Colonic mucosa (tissue), 4 donors: Measurements from ENCODE around the gene TMEM231. TPM values are rescaled to one million over a fixed set of nuclear protein-coding genes. Genes with fewer than 3 reads are reported as not detected.
A peak's percentile ranks its signal among the peaks of the same experiment; 100 is the strongest.

ENCODE experiments used
- DNase-seq: peaks from one replicate; pipeline ENCODE4 v3.0.0-alpha.2; 2020
- H3K27ac ChIP-seq: fragments of 200-600 bp; one replicate; pipeline ENCODE4 v1.8.0; 2021
- H3K27me3 ChIP-seq: fragments of 200-600 bp; one replicate; pipeline ENCODE4 v1.8.0; 2021
- H3K36me3 ChIP-seq: fragments of 200-600 bp; one replicate; pipeline ENCODE4 v1.8.0; 2021
- H3K4me1 ChIP-seq: fragments of 200-600 bp; one replicate; pipeline ENCODE4 v1.8.0; 2021; ENCODE audit warnings: mild to moderate bottlenecking
- H3K4me3 ChIP-seq: fragments of 200-600 bp; one replicate; pipeline ENCODE4 v1.8.0; 2021
- H3K9ac ChIP-seq, 2 donors: one replicate each; pipeline ENCODE4 v1.7.0; 2013; ENCODE audit warnings: control low read depth in 2 of 2, low read depth in 2 of 2, low read length in 2 of 2
- H3K9me3 ChIP-seq: fragments of 200-600 bp; one replicate; pipeline ENCODE4 v1.8.0; 2021
- CTCF ChIP-seq: fragments of 200-600 bp; IDR thresholded peaks from one replicate; pipeline ENCODE4 v1.8.0; 2022; ENCODE audit warnings: antibody characterized with exemption, mild to moderate bottlenecking
- intact Hi-C: fragments of 100-400 bp; cut with DNase I; formaldehyde crosslinking; loops from one replicate; pipeline ENCODE4 v1.14.1; 2022
- total RNA-seq, 2 donors: library from RNA; stranded (reverse); fragmentation: NEBNext Ultra II Directional in 1 of 2; extraction: Animal tissue kit (Norgen Biotek cat#: 25700) in 1 of 2; gene quantifications; one replicate each; pipeline ENCODE4 v1.2.1, GENCODE V29; 2021
- donor health status: healthy.
- donor health status: DM: no; HTN: no; CAD: no.
- donor health status: DM: no; HTN: no; CAD: no.

The TMEM231 gene
- total RNA-seq, 2 donors from 2014 or later, result 4.7 to 6.3 TPM

- intact Hi-C loops, result no loop called here
Observed at GRCh38 chr16:75573955-75574354, 17.9 kb upstream of the TMEM231 start.

GRCh38 chr16:75572864-75573542 lies 17.0 kb upstream of the TMEM231 start:
- Histone ChIP-seq H3K27me3 (no peaks in the 10 kb centered on the region), H3K4me3 (no peak overlapping the region), H3K4me1 (peaks cover 4% of the 10 kb centered on the region), H3K9me3 (no peaks in the 10 kb centered on the region), H3K27ac (no peak overlapping the region), H3K36me3 (peaks cover 21% of the 10 kb centered on the region), H3K9ac (no peak overlapping the region)
- no peak for TF ChIP-seq CTCF
- intact Hi-C loops, result no loop called here
- DNase-seq, result no peak

More at GRCh38 chr16:75573955-75574354, 17.9 kb upstream of the TMEM231 start:
- no peak for TF ChIP-seq CTCF
- Histone ChIP-seq H3K9me3 (no peaks in the 10 kb centered on the region), H3K4me3 (no peak overlapping the region), H3K9ac (no peak overlapping the region), H3K27me3 (no peaks in the 10 kb centered on the region), H3K27ac (no peak overlapping the region), H3K36me3 (peaks cover 22% of the 10 kb centered on the region), H3K4me1 (peaks cover 4% of the 10 kb centered on the region)
- no peak for DNase-seq

- Histone ChIP-seq H3K9me3 (no peaks in the 10 kb centered on the region), H3K27ac (no peak overlapping the region), H3K27me3 (no peaks in the 10 kb centered on the region), H3K4me3 (no peak overlapping the region), H3K4me1 (peaks cover 11% of the 10 kb centered on the region), H3K36me3 (peaks cover 19% of the 10 kb centered on the region), H3K9ac (no peak overlapping the region)
- DNase-seq, result no peak
- TF ChIP-seq CTCF, result no peak
- intact Hi-C loops, result no loop called here
Observed at GRCh38 chr16:75570396-75571065, 14.5 kb upstream of the TMEM231 start.

- no peaks in the 10 kb centered on the region for H3K9me3 ChIP-seq
- no peak overlapping the region for H3K4me3 ChIP-seq
- no peak overlapping the region for H3K9ac ChIP-seq
- H3K27me3 ChIP-seq, result no peaks in the 10 kb centered on the region
- no peak for DNase-seq
- peaks cover 11% of the 10 kb centered on the region for H3K4me1 ChIP-seq
- TF ChIP-seq CTCF, result no peak
- no peak overlapping the region for H3K27ac ChIP-seq
- intact Hi-C loops, result no loop called here
- peaks cover 9% of the 10 kb centered on the region for H3K36me3 ChIP-seq
Observed at GRCh38 chr16:75567911-75568310, 11.9 kb upstream of the TMEM231 start.

- no peak for TF ChIP-seq CTCF
- H3K27ac ChIP-seq, result peak overlapping the region; percentile 76
- peak overlapping the region; percentile 80 to 89 for H3K9ac ChIP-seq
- intact Hi-C loops, result no loop called here
- peak overlapping the region; percentile 97 for H3K4me3 ChIP-seq
- H3K36me3 ChIP-seq, result peaks cover 8% of the 10 kb centered on the region
- H3K9me3 ChIP-seq, result no peaks in the 10 kb centered on the region
- peaks cover 11% of the 10 kb centered on the region for H3K4me1 ChIP-seq
- DNase-seq, result peak; percentile 34
- H3K27me3 ChIP-seq, result no peaks in the 10 kb centered on the region
Observed at GRCh38 chr16:75566758-75567255, 10.8 kb upstream of the TMEM231 start.
